ENCODE measurements around the gene MED16. TPM values are rescaled to one million over a fixed set of nuclear protein-coding genes. Genes with fewer than 3 reads are reported as not detected.

The MED16 gene
- total RNA-seq, 4 donors from 2014 or later: 41.7 to 62.3 (median 45.5) TPM

GRCh38 chr19:913080-913748, 20.2 kb upstream of the MED16 start, which contains the start of gene R3HDM4:
R3HDM4 (minus strand) TSS chr19:913219; CDS start chr19:913157, 62 bp downstream.
- peak; percentile 58 to 96 for DNase-seq (ENCODE audit: low spot score in 2 of 2)

GRCh38 chr19:912181-913079, 19.4 kb upstream of the MED16 start:
- intact Hi-C loops (cut with DNase I; ENCODE audit: low total_unique reads): no loop called here
- TF ChIP-seq POLR2A (IDR thresholded peaks at IDR 0.05) (no peak), CTCF (IDR thresholded peaks at IDR 0.05) (no peak)

More at GRCh38 chr19:913080-913748, 20.2 kb upstream of the MED16 start, which contains the start of gene R3HDM4:
- TF ChIP-seq POLR2A (IDR thresholded peaks at IDR 0.05) (no peak), CTCF (IDR thresholded peaks at IDR 0.05) (no peak)
- intact Hi-C loops (cut with DNase I; ENCODE audit: low total_unique reads): no loop called here
- peak within 1 kb of the TSS; percentile 89 for H3K4me3 ChIP-seq (ENCODE audit: low read depth, poor library complexity, severe bottlenecking)
- WGBS, 2 donors: 0 to 1% methylated on average over 28 to 41 of the region's 76 CpGs

GRCh38 chr19:911197-912033, 18.4 kb upstream of the MED16 start:
- no peak for DNase-seq (ENCODE audit: low spot score in 2 of 2)
- WGBS, 2 donors: 82 to 88% methylated on average over 48 to 52 of the region's 54 CpGs
- no peak overlapping the region for H3K4me3 ChIP-seq (ENCODE audit: low read depth, poor library complexity, severe bottlenecking)
- no peak for TF ChIP-seq POLR2A (IDR thresholded peaks at IDR 0.05)
- TF ChIP-seq CTCF (IDR thresholded peaks at IDR 0.05): no peak
- intact Hi-C loops (cut with DNase I; ENCODE audit: low total_unique reads): no loop called here

More at GRCh38 chr19:912181-913079, 19.4 kb upstream of the MED16 start:
- no peak for DNase-seq (ENCODE audit: low spot score in 2 of 2)
- H3K4me3 ChIP-seq (ENCODE audit: low read depth, poor library complexity, severe bottlenecking): peak overlapping the region; percentile 89
- 3 to 5% methylated on average over 28 to 41 of the region's 69 CpGs for WGBS, 2 donors

- intact Hi-C loops (cut with DNase I; ENCODE audit: low total_unique reads): no loop called here
- 72 to 82% methylated on average over 12 to 14 of the region's 14 CpGs for WGBS, 2 donors
- DNase-seq (ENCODE audit: low spot score in 2 of 2): no peak
- no peak overlapping the region for H3K4me3 ChIP-seq (ENCODE audit: low read depth, poor library complexity, severe bottlenecking)
- TF ChIP-seq POLR2A (IDR thresholded peaks at IDR 0.05) (no peak), CTCF (IDR thresholded peaks at IDR 0.05) (no peak)
Observed at GRCh38 chr19:907183-907853, 14.3 kb upstream of the MED16 start.

GRCh38 chr19:906480-906879, 13.5 kb upstream of the MED16 start:
- WGBS, 2 donors: 94 to 96% methylated on average over 7 of the region's 7 CpGs
- TF ChIP-seq POLR2A (IDR thresholded peaks at IDR 0.05): no peak
- TF ChIP-seq CTCF (IDR thresholded peaks at IDR 0.05): no peak
- no peak for DNase-seq (ENCODE audit: low spot score in 2 of 2)
- intact Hi-C loops (cut with DNase I; ENCODE audit: low total_unique reads): no loop called here
- no peak overlapping the region for H3K4me3 ChIP-seq (ENCODE audit: low read depth, poor library complexity, severe bottlenecking)

Data from lower leg skin (tissue), 4 donors.